Measurements from ENCODE around the gene NOX4.

GRCh38 chr11:89433278-89433677 is 57.9 kb downstream of the NOX4 start:
- TF ChIP-seq CTCF (IDR thresholded peaks at IDR 0.05), result no peak
- no peak for TF ChIP-seq POLR2A (IDR thresholded peaks at IDR 0.05)

Data from esophagus squamous epithelium (tissue), 4 donors.